K562 (cell line): ENCODE results near the gene MIS18A. TPM values are rescaled to one million over a fixed set of nuclear protein-coding genes. Genes with fewer than 3 reads are reported as not detected.

ENCODE experiments used
- ATAC-seq: fragments of 200-7000 bp; cut with Tn5 transposase; 3 replicates; pipeline ENCODE4 v1.9.1; 2020; ENCODE audit warnings: moderate library complexity
- BruUV-seq: library from RNA; stranded (reverse); fragments of 400-500 nt; replicated peaks from 2 replicates; lab custom pipeline; 2021; lab: Mats Ljungman, UMichigan
- CTCF ChIA-PET: fragments of 300-600 bp; formaldehyde crosslinking; extraction: SDS; loops from one replicate; lab custom pipeline; 2021; ENCODE audit warnings: low intra/inter-chr PET ratio; lab: Yijun Ruan, JAX
- POLR2A ChIA-PET: fragments of 300-600, 350-650 bp; sonication (Branson Sonifier 250); formaldehyde crosslinking; extraction: SDS; loops from one replicate; lab custom pipeline; 2021; ENCODE audit warnings: antibody characterized with exemption, inconsistent platforms; lab: Yijun Ruan, JAX
- DNase-seq, 4 experiments: peaks; one replicate each; pipeline versions ENCODE4 v3.0.0 to v3.0.0-alpha.2; 2011 to 2018; ENCODE audit warnings: low spot score in 3 of 4, mixed read lengths in 3 of 4; ENCODE audit errors: extremely low read depth in 1 of 4
- FAIRE-seq: peaks from 2 replicates; lab custom pipeline; 2011; peaks lifted over from hg19 to GRCh38; lab: Jason Lieb, UNC
- H2AFZ ChIP-seq: 2 replicates; pipeline ENCODE4 v1.6.0; 2011; ENCODE audit warnings: low read depth, low read length, control low read depth, inconsistent platforms
- H3K27ac ChIP-seq: fragments of 200-600 bp; 3 replicates; pipeline ENCODE4 v1.8.0; 2011; ENCODE audit warnings: low read depth, mild to moderate bottlenecking, control low read depth, inconsistent platforms, low read length, moderate library complexity, mixed read lengths; ENCODE audit errors: extremely low read depth
- H3K27me3 ChIP-seq, 2 experiments: fragments of 300-600 bp in 1 of 2; 2 replicates in 1 of 2; 3 replicates in 1 of 2; pipeline versions ENCODE4 v1.6.0 to v1.8.0; 2011; ENCODE audit warnings: inconsistent platforms in 2 of 2, low read length in 2 of 2, mild to moderate bottlenecking in 1 of 2, mixed read lengths in 1 of 2, moderate library complexity in 1 of 2; ENCODE audit not compliant: control insufficient read depth in 2 of 2, insufficient read depth in 2 of 2
- H3K36me3 ChIP-seq: fragments of 300-600 bp; 3 replicates; pipeline ENCODE4 v1.8.0; 2011; ENCODE audit warnings: mild to moderate bottlenecking, low read length, inconsistent platforms; ENCODE audit not compliant: control insufficient read depth, insufficient read depth
- H3K4me1 ChIP-seq, 2 experiments: fragments of 200-600 bp in 1 of 2; replicated peaks in 1 of 2; 2 replicates in 1 of 2; 3 replicates in 1 of 2; pipeline versions ENCODE4 v1.5.1 to v1.8.0; 2011; ENCODE audit warnings: inconsistent platforms in 2 of 2, low read length in 2 of 2, mild to moderate bottlenecking in 1 of 2, mixed read lengths in 1 of 2, moderate library complexity in 1 of 2; ENCODE audit not compliant: control insufficient read depth in 2 of 2, insufficient read depth in 2 of 2
- H3K4me2 ChIP-seq: 2 replicates; pipeline ENCODE4 v1.6.1; 2011; ENCODE audit warnings: low read length, control low read depth, inconsistent platforms, mixed read lengths; ENCODE audit not compliant: insufficient read depth
- H3K4me3 ChIP-seq: fragments of 200-600 bp; sonication (generic), shearing (Covaris generic); 2 replicates; pipeline ENCODE4 v1.5.1; 2016; ENCODE audit warnings: control low read depth, inconsistent platforms
- H3K79me2 ChIP-seq: fragments of 200-600 bp; 3 replicates; pipeline ENCODE4 v1.8.0; 2011; ENCODE audit warnings: low read length, inconsistent platforms; ENCODE audit not compliant: control insufficient read depth, insufficient read depth
- H3K9ac ChIP-seq, 2 experiments: 2 replicates each; pipeline versions ENCODE4 v1.6.0 to v1.6.1; 2011; ENCODE audit warnings: low read depth in 2 of 2, low read length in 2 of 2, control low read depth in 1 of 2, inconsistent platforms in 1 of 2, mild to moderate bottlenecking in 1 of 2, mixed read lengths in 1 of 2; ENCODE audit not compliant: insufficient read depth in 1 of 2
- H3K9me1 ChIP-seq: one replicate; pipeline ENCODE4 v1.6.0; 2011; ENCODE audit warnings: inconsistent platforms, mild to moderate bottlenecking, low read length, moderate library complexity; ENCODE audit not compliant: control insufficient read depth, insufficient read depth
- H3K9me3 ChIP-seq: replicated peaks from 2 replicates; pipeline ENCODE4 v1.5.1; 2011; ENCODE audit warnings: low read depth, low read length, inconsistent platforms; ENCODE audit not compliant: control insufficient read depth, insufficient read depth
- H4K20me1 ChIP-seq: replicated peaks from 2 replicates; pipeline ENCODE4 v1.6.1; 2011; ENCODE audit warnings: low read length, inconsistent platforms, mixed read lengths; ENCODE audit not compliant: control insufficient read depth, insufficient read depth
- POLR3A ChIP-seq: IDR thresholded peaks from 2 replicates; pipeline ENCODE4 v1.6.1; 2011; ENCODE audit warnings: borderline replicate concordance, mild to moderate bottlenecking, moderate library complexity; ENCODE audit not compliant: insufficient read length, insufficient read depth; ENCODE audit errors: extremely low read depth
- ZBTB40 ChIP-seq, 2 experiments: fragments of 450-650 bp in 1 of 2; sonication (generic) in 1 of 2; formaldehyde crosslinking in 1 of 2; IDR thresholded peaks; 2 replicates each; pipeline versions ENCODE4 v1.7.1 to v1.9.0; 2016 to 2022; ENCODE audit warnings: inconsistent platforms in 1 of 2, mild to moderate bottlenecking in 1 of 2, missing genetic modification reagents in 1 of 2
- ZKSCAN8 ChIP-seq: fragments of 200-800 bp; sonication (Bioruptor generic); IDR thresholded peaks from 2 replicates; pipeline ENCODE4 v1.6.1; 2016; ENCODE audit warnings: missing genetic modification characterization, missing compliant biosample characterization
- ZSCAN29 ChIP-seq: fragments of 450-650 bp; IDR thresholded peaks from 2 replicates; pipeline ENCODE4 v1.6.1; 2017
- WGBS: fragments of 100-300 bp; shearing (Covaris generic); methylation state at CpG from one replicate; pipeline ENCODE4 v1.1.6; 2016; ENCODE audit warnings: low coverage, mixed read lengths; ENCODE audit not compliant: insufficient coverage; ENCODE audit errors: missing lambda C conversion rate; 5-methylcytosine and 5-hydroxymethylcytosine counted together
- in situ Hi-C: fragments of 300-500 bp; cut with MboI; formaldehyde crosslinking; loops from 4 replicates; pipeline ENCODE4 v1.15.0; 2018; ENCODE audit warnings: inconsistent platforms, mixed read lengths
- intact Hi-C: fragments of 100-400 bp; cut with micrococcal nuclease; formaldehyde crosslinking; loops from 2 replicates; pipeline ENCODE4 v1.14.2; 2022
- polyA plus RNA-seq, 8 experiments: library from polyadenylated mRNA; depleted of rRNA in 4 of 8; stranded (reverse) in 5 of 8; unstranded in 3 of 8; fragments of >200 nt; fragmentation: Nextera tagmentation in 2 of 8; fragmentation: Illumina TruSeq in 1 of 8; extraction: Ambion mirVana in 2 of 8; extraction: Trizol in 1 of 8; gene quantifications; 2 replicates each; pipeline versions ENCODE4 v1.2.1 to v1.2.3, GENCODE V29; 2011 to 2014; ENCODE audit warnings: inconsistent platforms in 1 of 8, missing spikeins in 1 of 8
- total RNA-seq, 7 experiments: library from RNA; depleted of rRNA in 6 of 7; stranded (reverse); fragments of >200 nt in 6 of 7; fragmentation: Illumina TruSeq in 2 of 7; extraction: Trizol in 2 of 7; gene quantifications; 2 replicates each; pipeline versions ENCODE4 v1.2.1 to v1.2.3, GENCODE V29; 2011 to 2021; ENCODE audit warnings: low replicate concordance in 1 of 7
- TF ChIP-seq, protein P1 (sequence below): fragments of 450-650 bp; formaldehyde crosslinking; conservative IDR thresholded peaks from 2 replicates; pipeline ENCODE4 v1.4.0; 2022; ENCODE audit warnings: mild to moderate bottlenecking, missing genetic modification characterization

The MIS18A gene
- total and polyA plus RNA-seq, 9 of the 15 experiments (the other 6 are each of a cell fraction or from before 2014, with no cell fraction given): 17.7 to 75.3 (median 60.3) TPM

- Histone ChIP-seq H3K9ac (no peak overlapping the region), H2AFZ (no peak overlapping the region), H3K27me3 (no peaks in the 10 kb centered on the region), H4K20me1 (no peaks in the 10 kb centered on the region), H3K9me1 (peaks cover 3% of the 10 kb centered on the region), H3K36me3 (peaks cover 47% of the 10 kb centered on the region), H3K4me3 (no peak overlapping the region), H3K4me1 (peaks cover 2 to 11% of the 10 kb centered on the region in 2 experiments; a peak in 4 of 5 replicates), H3K4me2 (no peak overlapping the region)
- in situ Hi-C loops: no loop called here
- WGBS: 88% methylated on average over 6 of the region's 6 CpGs
- CTCF ChIA-PET: no interaction called here
- ATAC-seq (no peak), DNase-seq (no peak)
- TF ChIP-seq ZBTB40 (IDR thresholded peaks at IDR 0.05) (no peak), ZBTB40 (CRISPR knock-in tag; IDR thresholded peaks at IDR 0.05) (no peak), POLR3A (no peak), ZKSCAN8 (CRISPR knock-in tag) (no peak), ZSCAN29 (no peak)
- TF ChIP-seq, protein P1, sequence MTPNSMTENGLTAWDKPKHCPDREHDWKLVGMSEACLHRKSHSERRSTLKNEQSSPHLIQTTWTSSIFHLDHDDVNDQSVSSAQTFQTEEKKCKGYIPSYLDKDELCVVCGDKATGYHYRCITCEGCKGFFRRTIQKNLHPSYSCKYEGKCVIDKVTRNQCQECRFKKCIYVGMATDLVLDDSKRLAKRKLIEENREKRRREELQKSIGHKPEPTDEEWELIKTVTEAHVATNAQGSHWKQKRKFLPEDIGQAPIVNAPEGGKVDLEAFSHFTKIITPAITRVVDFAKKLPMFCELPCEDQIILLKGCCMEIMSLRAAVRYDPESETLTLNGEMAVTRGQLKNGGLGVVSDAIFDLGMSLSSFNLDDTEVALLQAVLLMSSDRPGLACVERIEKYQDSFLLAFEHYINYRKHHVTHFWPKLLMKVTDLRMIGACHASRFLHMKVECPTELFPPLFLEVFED: no peak
- TF ChIP-seq, all 486 proteins: peak for 0
- no peak for FAIRE-seq
- Histone ChIP-seq H3K9me3 (peaks cover 6% of the 10 kb centered on the region), H3K27ac (no peak overlapping the region), H3K79me2 (no peaks in the 10 kb centered on the region)
- POLR2A ChIA-PET: no interaction called here
- intact Hi-C loops: no loop called here
- BruUV-seq: no TSS peak
These were observed 23.7 kb upstream of the MIS18A start for GRCh38 chr21:32302560-32302959.
